ENCODE measurements around the gene PDE6D. TPM values are rescaled to one million over a fixed set of nuclear protein-coding genes. Genes with fewer than 3 reads are reported as not detected.

PDE6D gene
- total RNA-seq, 1 donor from 2014 or later = 14.1 TPM

GRCh38 chr2:231682603-231683291 is 98.3 kb downstream of the PDE6D start:
- Histone ChIP-seq H3K9ac (ENCODE audit: low read depth in 1 of 3, low read length in 3 of 3) (peak overlapping the region in 1 of 3 donors; percentile 16), H3K4me1 (ENCODE audit: control insufficient read depth in 3 of 3, insufficient read depth in 3 of 3, low read length in 3 of 3) (peaks cover 8 to 24% (median 18%) of the 10 kb centered on the region in 3 donors), H3K27ac (ENCODE audit: low read depth, low read length) (no peak overlapping the region), H3K27me3 (ENCODE audit: control insufficient read depth in 3 of 3, insufficient read depth in 3 of 3, low read length in 3 of 3) (no peaks in the 10 kb centered on the region), H3K36me3 (ENCODE audit: control insufficient read depth in 3 of 3, insufficient read depth in 3 of 3, low read length in 3 of 3) (no peaks in the 10 kb centered on the region), H3K9me3 (ENCODE audit: control insufficient read depth in 3 of 3, low read length in 3 of 3) (no peaks in the 10 kb centered on the region), H3K4me3 (ENCODE audit: low read length in 3 of 3) (no peak overlapping the region)

Small RNA genes within 50 kb of the gene (small RNA-seq; reads per million reads assigned to genes)
- not detected for gene AC073476.4
- not detected for gene RF00015

Other genes with a start within 250 kb of the PDE6D start
- not detected for gene TEX44, start 188.4 kb downstream of the PDE6D start, total RNA-seq
- 422 TPM for gene PTMA, start 72.8 kb downstream of the PDE6D start, total RNA-seq
- gene COPS7B, start 5.2 kb upstream of the PDE6D start, total RNA-seq = 10.4 TPM
- 5.7 TPM for gene NPPC, start 145.1 kb upstream of the PDE6D start, total RNA-seq
- 24.0 TPM for gene DIS3L2, start 180.4 kb upstream of the PDE6D start, total RNA-seq

All from skeletal muscle tissue (tissue), 5 donors.